K562 (cell line): ENCODE measurements around the gene TBXA2R.
"Not testable (repeated sequence)": the region's sequence is repeated elsewhere in the genome, so short reads cannot be mapped to it uniquely, and the experiment has no call there.

Experiments
- CEBPB ChIP-seq: fragments of 450-650 bp; IDR thresholded peaks from 2 replicates; pipeline ENCODE4 v1.6.1; 2016; ENCODE audit warnings: missing genetic modification characterization, missing compliant biosample characterization
- MEF2A ChIP-seq: IDR thresholded peaks from 2 replicates; pipeline ENCODE4 v1.6.1; 2011; ENCODE audit warnings: low read depth, mild to moderate bottlenecking, low read length, moderate library complexity; ENCODE audit not compliant: control insufficient read depth
- XRCC5 ChIP-seq: fragments of 200-400 bp; formaldehyde crosslinking; IDR thresholded peaks from 2 replicates; pipeline ENCODE4 v1.6.1; 2017; ENCODE audit warnings: low read depth, mild to moderate bottlenecking, low read length
- ZNF121 ChIP-seq: sonication (generic); formaldehyde crosslinking; conservative IDR thresholded peaks from 2 replicates; pipeline ENCODE4 v1.8.0; 2022; ENCODE audit warnings: missing genetic modification reagents

- TF ChIP-seq MEF2A; CEBPB (tag); ZNF121 (CRISPR knock-in tag); XRCC5: not testable (repeated sequence)
Measured at GRCh38 chr19:3647102-3647501, 40.4 kb upstream of the TBXA2R start.
